OCI-LY1 (cell line): ENCODE data around the gene USP5.

Source experiments
- H2AFZ ChIP-seq: fragments of 200-600 bp; sonication (generic), shearing (Covaris generic); 2 replicates; pipeline ENCODE4 v1.6.0; 2014; ENCODE audit warnings: antibody characterized with exemption, mild to moderate bottlenecking, low read length
- H3F3A ChIP-seq: fragments of 200-600 bp; sonication (generic), shearing (Covaris generic); 2 replicates; pipeline ENCODE4 v1.6.0; 2014; ENCODE audit warnings: mild to moderate bottlenecking, antibody characterized with exemption, low read length, moderate library complexity; ENCODE audit not compliant: insufficient read depth
- H3K27ac ChIP-seq: fragments of 200-600 bp; sonication (generic); 2 replicates; pipeline ENCODE4 v1.5.1; 2014; ENCODE audit warnings: low read length, mixed run types, mild to moderate bottlenecking, low read depth; ENCODE audit not compliant: poor library complexity, severe bottlenecking
- H3K27me3 ChIP-seq: fragments of 200-600 bp; sonication (generic); 2 replicates; pipeline ENCODE4 v1.6.0; 2014; ENCODE audit warnings: antibody characterized with exemption, mild to moderate bottlenecking, low read length, moderate library complexity; ENCODE audit not compliant: insufficient read depth
- H3K36me3 ChIP-seq: fragments of 200-600 bp; sonication (generic); 2 replicates; pipeline ENCODE4 v1.6.1; 2014; ENCODE audit warnings: mild to moderate bottlenecking, antibody characterized with exemption, low read length, moderate library complexity, mixed read lengths; ENCODE audit not compliant: insufficient read depth
- H3K4me1 ChIP-seq: fragments of 200-600 bp; sonication (generic); 2 replicates; pipeline ENCODE4 v1.5.1; 2014; ENCODE audit warnings: mild to moderate bottlenecking, low read length, moderate library complexity; ENCODE audit not compliant: insufficient read depth, severe bottlenecking
- H3K4me2 ChIP-seq: fragments of 200-600 bp; sonication (generic), shearing (Covaris generic); 2 replicates; pipeline ENCODE4 v1.6.1; 2014; ENCODE audit warnings: low read length
- H3K4me3 ChIP-seq: fragments of 200-600 bp; sonication (generic); 2 replicates; pipeline ENCODE4 v1.5.1; 2014; ENCODE audit warnings: low read length, low read depth, mild to moderate bottlenecking, mixed read lengths; ENCODE audit not compliant: poor library complexity, severe bottlenecking
- H3K79me2 ChIP-seq: fragments of 200-600 bp; shearing (Covaris generic); 2 replicates; pipeline ENCODE4 v1.6.1; 2016; ENCODE audit warnings: mixed run types, low read length, mixed read lengths; ENCODE audit not compliant: insufficient read depth
- H3K9ac ChIP-seq: fragments of 200-600 bp; sonication (generic), shearing (Covaris generic); 2 replicates; pipeline ENCODE4 v1.6.1; 2014; ENCODE audit warnings: mild to moderate bottlenecking, low read length, mixed read lengths
- H3K9me2 ChIP-seq: fragments of 200-600 bp; sonication (generic), shearing (Covaris generic); 2 replicates; pipeline ENCODE4 v1.6.1; 2014; ENCODE audit warnings: low read depth, mild to moderate bottlenecking, low read length, mixed read lengths
- H3K9me3 ChIP-seq: fragments of 200-600 bp; shearing (Covaris generic); 2 replicates; pipeline ENCODE4 v1.6.1; 2014; ENCODE audit warnings: low read length, mixed read lengths
- H4K20me1 ChIP-seq: fragments of 200-600 bp; sonication (generic), shearing (Covaris generic); 2 replicates; pipeline ENCODE4 v1.6.0; 2016; ENCODE audit warnings: mild to moderate bottlenecking, low read length; ENCODE audit not compliant: insufficient read depth
- CTCF ChIP-seq: fragments of 200-600 bp; sonication (generic), shearing (Covaris generic); IDR thresholded peaks from 2 replicates; pipeline ENCODE4 v1.5.1; 2017; ENCODE audit warnings: mild to moderate bottlenecking, antibody characterized with exemption, low read length, moderate library complexity, mixed read lengths
- EZH2 ChIP-seq: fragments of 200-600 bp; sonication (generic), shearing (Covaris generic); IDR thresholded peaks from 2 replicates; pipeline ENCODE4 v1.8.0; 2017; ENCODE audit warnings: borderline replicate concordance, mixed run types, mild to moderate bottlenecking, antibody characterized with exemption, low read length, moderate library complexity, mixed read lengths

USP5 gene

GRCh38 chr12:6830286-6830890 lies 21.6 kb upstream of the USP5 start:
- TF ChIP-seq EZH2 (no peak), CTCF (no peak)
- no peaks in the 10 kb centered on the region for H3K79me2 ChIP-seq
- no peak overlapping the region for H3K9ac ChIP-seq
- no peaks in the 10 kb centered on the region for H3K9me3 ChIP-seq
- H3K4me1 ChIP-seq = peaks cover 6% of the 10 kb centered on the region
- no peak overlapping the region for H3K4me2 ChIP-seq
- no peak overlapping the region for H3K27ac ChIP-seq
- H3K4me3 ChIP-seq = no peak overlapping the region
- no peak overlapping the region for H2AFZ ChIP-seq
- no peaks in the 10 kb centered on the region for H3K9me2 ChIP-seq
- no peaks in the 10 kb centered on the region for H3K36me3 ChIP-seq
- H4K20me1 ChIP-seq = no peaks in the 10 kb centered on the region
- 0 out of 2 replicates have a peak, but pooled peaks cover under 1% of the 10 kb centered on the region for H3K27me3 ChIP-seq
- no peaks in the 10 kb centered on the region for H3F3A ChIP-seq

GRCh38 chr12:6830999-6831398 lies 21.0 kb upstream of the USP5 start:
- Histone ChIP-seq H3K27me3 (no peaks in the 10 kb centered on the region), H3K36me3 (no peaks in the 10 kb centered on the region), H3K4me1 (peaks cover 10% of the 10 kb centered on the region)

GRCh38 chr12:6831450-6831995 lies 20.4 kb upstream of the USP5 start:
- no peaks in the 10 kb centered on the region for H4K20me1 ChIP-seq
- H2AFZ ChIP-seq = no peak overlapping the region
- H3K9me3 ChIP-seq = no peaks in the 10 kb centered on the region
- H3F3A ChIP-seq = no peaks in the 10 kb centered on the region
- H3K4me1 ChIP-seq = peaks cover 10% of the 10 kb centered on the region
- TF ChIP-seq CTCF (no peak), EZH2 (no peak)
- H3K79me2 ChIP-seq = no peaks in the 10 kb centered on the region
- no peak overlapping the region for H3K4me3 ChIP-seq
- no peak overlapping the region for H3K27ac ChIP-seq
- H3K9me2 ChIP-seq = no peaks in the 10 kb centered on the region
- H3K9ac ChIP-seq = no peak overlapping the region
- no peaks in the 10 kb centered on the region for H3K27me3 ChIP-seq
- no peak overlapping the region for H3K4me2 ChIP-seq
- H3K36me3 ChIP-seq = no peaks in the 10 kb centered on the region

More at GRCh38 chr12:6830999-6831398, 21.0 kb upstream of the USP5 start:
- no peak overlapping the region for H3K9ac ChIP-seq
- TF ChIP-seq CTCF = no peak
- no peaks in the 10 kb centered on the region for H4K20me1 ChIP-seq
- no peaks in the 10 kb centered on the region for H3K79me2 ChIP-seq
- H2AFZ ChIP-seq = no peak overlapping the region
- no peak overlapping the region for H3K27ac ChIP-seq
- no peak overlapping the region for H3K4me3 ChIP-seq
- no peak overlapping the region for H3K4me2 ChIP-seq
- H3K9me3 ChIP-seq = no peaks in the 10 kb centered on the region
- no peaks in the 10 kb centered on the region for H3F3A ChIP-seq
- no peaks in the 10 kb centered on the region for H3K9me2 ChIP-seq
